ENCODE measurements around the gene SOCS7.

The SOCS7 gene

DNA sequence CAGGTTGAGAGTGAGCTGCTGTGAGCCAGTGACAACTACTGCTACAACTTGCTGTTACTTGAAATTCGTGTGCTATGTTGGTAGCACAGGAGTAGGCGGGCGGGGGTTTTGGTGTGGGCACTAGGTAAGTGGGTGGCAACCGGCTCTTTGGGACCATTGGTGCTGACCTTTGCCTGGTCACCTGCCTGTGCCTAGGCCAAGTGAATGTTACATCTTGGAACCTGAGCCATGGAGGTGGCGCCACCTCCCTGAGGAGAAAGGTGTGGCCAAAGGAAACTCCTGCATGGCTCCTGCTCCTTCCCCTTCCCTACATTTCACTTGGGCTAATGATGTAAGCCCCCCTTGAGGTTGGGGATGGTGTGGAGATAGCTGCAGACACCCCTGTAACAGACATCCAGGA is 51.3 kb downstream of the SOCS7 start:
- Histone ChIP-seq H3K9ac (ENCODE audit: low read length) (no peak overlapping the region), H3K4me3 (ENCODE audit: low read length) (no peak overlapping the region), H3K27me3 (ENCODE audit: control insufficient read depth, insufficient read depth, low read length) (no peaks in the 10 kb centered on the region), H3K36me3 (ENCODE audit: control insufficient read depth, insufficient read depth, low read length) (peaks cover 25% of the 10 kb centered on the region), H3K4me1 (ENCODE audit: control insufficient read depth, insufficient read depth, low read length) (peaks cover 4% of the 10 kb centered on the region), H3K27ac (ENCODE audit: low read depth, low read length) (no peak overlapping the region)

DNA sequence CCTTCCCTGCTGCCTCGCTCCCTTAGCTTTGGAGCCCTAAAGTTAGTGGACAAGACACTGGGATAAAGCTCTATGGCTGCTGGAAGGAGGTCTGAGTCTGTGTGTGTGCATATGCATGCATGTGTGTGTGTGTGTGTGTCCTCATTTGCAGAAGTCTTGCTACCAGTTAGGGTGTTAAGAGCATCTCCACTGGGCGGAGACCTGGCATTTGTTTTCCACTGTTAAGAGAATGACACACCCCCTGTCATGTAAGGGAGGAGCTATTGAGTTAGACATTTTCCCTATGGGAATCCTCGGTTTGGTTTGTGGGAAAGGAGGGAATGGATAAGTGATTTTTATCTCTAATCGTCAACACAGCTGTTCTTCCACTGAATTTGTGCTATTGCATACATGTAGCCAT is 51.8 kb downstream of the SOCS7 start:
- Histone ChIP-seq H3K4me1 (ENCODE audit: control insufficient read depth, insufficient read depth, low read length) (peaks cover 4% of the 10 kb centered on the region), H3K27ac (ENCODE audit: low read depth, low read length) (no peak overlapping the region), H3K36me3 (ENCODE audit: control insufficient read depth, insufficient read depth, low read length) (peaks cover 25% of the 10 kb centered on the region), H3K9ac (ENCODE audit: low read length) (no peak overlapping the region), H3K27me3 (ENCODE audit: control insufficient read depth, insufficient read depth, low read length) (no peaks in the 10 kb centered on the region), H3K4me3 (ENCODE audit: low read length) (no peak overlapping the region)

DNA sequence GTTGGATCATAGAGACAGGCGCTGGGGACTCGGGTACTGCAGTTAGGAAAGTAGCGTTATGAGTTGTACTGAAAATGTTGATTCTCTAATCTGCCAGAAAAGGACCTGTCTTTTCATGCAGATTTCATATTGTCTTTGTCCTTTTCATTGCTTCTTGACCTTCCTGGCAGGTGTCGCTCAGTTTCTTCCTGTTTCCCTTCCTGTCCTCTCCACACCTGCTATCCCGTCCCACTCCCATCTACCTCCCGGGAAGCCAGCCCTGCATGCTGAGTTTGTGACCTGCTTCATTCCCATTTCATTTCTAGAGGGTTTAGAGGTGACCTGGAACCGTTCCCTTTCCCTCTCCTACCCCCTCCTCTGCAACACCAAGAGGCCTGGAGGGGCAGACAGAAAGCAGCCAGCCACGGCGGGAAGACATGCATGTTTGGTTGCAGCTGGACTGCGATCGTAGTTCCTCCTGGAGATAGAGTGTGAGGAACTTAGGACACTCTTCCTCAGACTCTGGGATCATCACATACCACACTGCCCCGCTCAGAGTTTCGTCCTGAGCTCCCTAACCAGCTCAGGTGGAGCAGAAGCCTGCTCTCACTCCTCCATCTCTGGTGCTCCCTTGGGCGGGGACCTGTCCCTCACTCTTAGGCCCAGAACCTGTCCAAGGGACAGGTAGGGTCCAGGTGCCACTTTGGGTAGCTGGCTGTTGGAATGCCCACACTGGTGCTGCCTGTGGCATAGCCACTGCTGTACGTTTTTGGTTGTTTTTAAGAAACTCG is 52.7 kb downstream of the SOCS7 start:
- H3K36me3 ChIP-seq (ENCODE audit: control insufficient read depth, insufficient read depth, low read length) = peaks cover 22% of the 10 kb centered on the region
- H3K9ac ChIP-seq (ENCODE audit: low read length) = no peak overlapping the region
- H3K4me1 ChIP-seq (ENCODE audit: control insufficient read depth, insufficient read depth, low read length) = peaks cover 4% of the 10 kb centered on the region
- no peaks in the 10 kb centered on the region for H3K27me3 ChIP-seq (ENCODE audit: control insufficient read depth, insufficient read depth, low read length)
- H3K27ac ChIP-seq (ENCODE audit: low read depth, low read length) = no peak overlapping the region
- no peak overlapping the region for H3K4me3 ChIP-seq (ENCODE audit: low read length)

DNA sequence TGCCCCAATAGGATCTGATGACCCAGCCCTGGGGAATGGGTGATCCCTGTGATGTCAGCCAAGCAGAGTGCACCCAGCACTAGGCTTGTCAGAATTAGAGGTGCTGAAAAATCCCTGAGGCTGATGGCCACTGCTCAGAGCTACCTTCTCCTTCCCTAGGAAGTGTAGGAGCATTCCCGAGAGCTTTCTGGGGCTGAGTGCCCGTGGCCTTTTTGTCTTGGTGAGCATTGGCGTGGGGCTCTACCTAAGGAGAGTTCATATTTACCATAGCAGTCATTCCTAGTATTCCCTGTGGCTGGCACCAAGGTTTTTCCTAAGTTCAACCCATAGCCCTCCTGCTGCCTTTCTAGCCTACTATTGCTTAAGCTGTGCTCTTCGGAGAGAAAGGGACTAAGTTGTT is 54.0 kb downstream of the SOCS7 start:
- peaks cover 4% of the 10 kb centered on the region for H3K4me1 ChIP-seq (ENCODE audit: control insufficient read depth, insufficient read depth, low read length)
- H3K27me3 ChIP-seq (ENCODE audit: control insufficient read depth, insufficient read depth, low read length) = no peaks in the 10 kb centered on the region
- H3K9ac ChIP-seq (ENCODE audit: low read length) = no peak overlapping the region
- no peak overlapping the region for H3K27ac ChIP-seq (ENCODE audit: low read depth, low read length)
- no peak overlapping the region for H3K4me3 ChIP-seq (ENCODE audit: low read length)
- peaks cover 10% of the 10 kb centered on the region for H3K36me3 ChIP-seq (ENCODE audit: control insufficient read depth, insufficient read depth, low read length)

DNA sequence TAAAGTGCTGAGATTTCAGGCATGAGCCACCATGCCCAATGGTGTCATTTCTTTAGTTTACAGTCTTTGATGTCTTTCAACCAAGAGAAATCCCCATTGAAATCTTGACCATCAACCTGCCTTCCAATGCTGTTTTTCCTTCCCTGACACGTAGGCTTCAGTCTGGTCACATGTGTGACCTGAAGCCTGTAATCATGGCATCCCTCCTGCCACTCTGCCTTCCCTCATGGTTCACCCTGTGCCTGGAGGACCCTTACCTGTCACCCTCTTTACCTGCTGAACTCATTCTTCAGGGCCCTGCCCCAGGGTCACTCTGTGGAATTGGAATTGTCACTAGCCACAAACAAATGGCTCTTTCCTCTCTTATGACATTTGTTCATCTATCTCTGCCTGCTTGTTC is 58.6 kb downstream of the SOCS7 start:
- Histone ChIP-seq H3K4me3 (ENCODE audit: low read length) (no peak overlapping the region), H3K27me3 (ENCODE audit: control insufficient read depth, insufficient read depth, low read length) (no peaks in the 10 kb centered on the region), H3K36me3 (ENCODE audit: control insufficient read depth, insufficient read depth, low read length) (no peaks in the 10 kb centered on the region), H3K9ac (ENCODE audit: low read length) (no peak overlapping the region), H3K4me1 (ENCODE audit: control insufficient read depth, insufficient read depth, low read length) (peaks cover 4% of the 10 kb centered on the region), H3K27ac (ENCODE audit: low read depth, low read length) (no peak overlapping the region)

DNA sequence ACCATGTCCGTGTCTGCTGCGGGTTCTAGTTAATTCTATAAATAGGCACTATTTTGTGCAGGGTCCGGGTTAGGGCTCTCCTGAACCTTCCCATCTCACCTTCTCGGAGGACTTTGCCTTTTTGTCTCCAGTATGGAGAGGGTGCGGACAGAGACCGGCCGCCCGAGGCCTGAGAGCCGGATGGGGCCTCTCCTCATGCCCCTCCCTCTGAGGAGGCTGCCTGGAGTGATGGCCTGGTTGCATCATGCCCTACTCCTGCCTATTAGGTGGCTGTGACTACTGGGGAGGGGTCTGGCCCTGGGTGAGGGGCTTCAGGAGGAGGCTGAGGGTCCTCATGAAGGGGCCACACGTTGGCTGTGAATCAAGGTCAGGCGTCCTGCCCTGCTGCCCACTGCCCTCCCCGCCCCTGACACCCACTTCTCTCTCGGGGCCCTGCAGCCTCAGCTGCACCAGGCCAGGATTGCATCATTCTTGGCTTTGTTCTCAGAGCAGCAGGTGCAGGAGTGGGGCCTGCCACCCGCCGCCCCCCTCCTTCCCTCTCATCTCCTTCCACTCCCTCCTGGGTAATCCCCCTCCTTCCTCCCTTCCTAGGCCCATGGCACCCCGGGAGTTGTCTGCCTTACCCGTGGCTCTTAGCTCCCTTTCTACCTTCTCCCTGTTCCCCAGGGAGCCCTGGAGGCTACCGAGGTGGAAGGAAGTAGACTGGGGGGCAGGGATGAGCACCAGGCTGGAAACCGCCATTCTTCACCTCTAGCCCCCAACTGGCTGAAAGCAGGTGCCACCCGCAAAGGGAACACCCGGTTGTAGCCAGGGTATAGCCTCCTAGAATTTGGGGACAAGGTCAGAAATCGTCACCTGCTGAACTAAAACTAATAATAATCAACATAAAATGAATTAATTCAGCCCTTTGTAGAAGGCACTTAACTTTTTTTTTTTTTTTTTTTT is 63.9 kb downstream of the SOCS7 start:
- no peak overlapping the region for H3K4me3 ChIP-seq (ENCODE audit: low read length)
- H3K9ac ChIP-seq (ENCODE audit: low read length) = no peak overlapping the region
- H3K4me1 ChIP-seq (ENCODE audit: control insufficient read depth, insufficient read depth, low read length) = peaks cover 13% of the 10 kb centered on the region
- H3K27me3 ChIP-seq (ENCODE audit: control insufficient read depth, insufficient read depth, low read length) = peaks cover 8% of the 10 kb centered on the region
- H3K27ac ChIP-seq (ENCODE audit: low read depth, low read length) = no peak overlapping the region
- H3K36me3 ChIP-seq (ENCODE audit: control insufficient read depth, insufficient read depth, low read length) = no peaks in the 10 kb centered on the region

DNA sequence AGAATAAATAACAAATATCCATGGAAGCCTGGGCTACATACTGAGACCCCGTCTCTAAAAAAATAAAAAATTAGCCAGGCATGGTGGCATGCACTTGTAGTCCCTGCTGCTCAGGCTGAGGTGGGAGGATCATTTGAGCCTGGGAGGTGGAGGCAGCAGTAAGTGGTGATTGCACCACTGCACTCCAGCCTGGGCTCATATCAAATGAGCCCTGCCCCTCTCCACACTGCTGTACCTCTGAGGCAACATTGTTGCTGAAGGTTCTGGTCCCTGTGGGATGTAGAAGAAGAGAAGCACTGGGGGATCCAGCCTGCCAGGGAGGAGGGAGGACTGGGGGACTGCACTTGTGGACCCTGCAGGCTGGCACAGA is 65.2 kb downstream of the SOCS7 start:
- Histone ChIP-seq H3K9ac (ENCODE audit: low read length) (no peak overlapping the region), H3K4me3 (ENCODE audit: low read length) (no peak overlapping the region), H3K4me1 (ENCODE audit: control insufficient read depth, insufficient read depth, low read length) (peaks cover 24% of the 10 kb centered on the region), H3K27me3 (ENCODE audit: control insufficient read depth, insufficient read depth, low read length) (peaks cover 8% of the 10 kb centered on the region), H3K36me3 (ENCODE audit: control insufficient read depth, insufficient read depth, low read length) (no peaks in the 10 kb centered on the region), H3K27ac (ENCODE audit: low read depth, low read length) (no peak overlapping the region)

DNA sequence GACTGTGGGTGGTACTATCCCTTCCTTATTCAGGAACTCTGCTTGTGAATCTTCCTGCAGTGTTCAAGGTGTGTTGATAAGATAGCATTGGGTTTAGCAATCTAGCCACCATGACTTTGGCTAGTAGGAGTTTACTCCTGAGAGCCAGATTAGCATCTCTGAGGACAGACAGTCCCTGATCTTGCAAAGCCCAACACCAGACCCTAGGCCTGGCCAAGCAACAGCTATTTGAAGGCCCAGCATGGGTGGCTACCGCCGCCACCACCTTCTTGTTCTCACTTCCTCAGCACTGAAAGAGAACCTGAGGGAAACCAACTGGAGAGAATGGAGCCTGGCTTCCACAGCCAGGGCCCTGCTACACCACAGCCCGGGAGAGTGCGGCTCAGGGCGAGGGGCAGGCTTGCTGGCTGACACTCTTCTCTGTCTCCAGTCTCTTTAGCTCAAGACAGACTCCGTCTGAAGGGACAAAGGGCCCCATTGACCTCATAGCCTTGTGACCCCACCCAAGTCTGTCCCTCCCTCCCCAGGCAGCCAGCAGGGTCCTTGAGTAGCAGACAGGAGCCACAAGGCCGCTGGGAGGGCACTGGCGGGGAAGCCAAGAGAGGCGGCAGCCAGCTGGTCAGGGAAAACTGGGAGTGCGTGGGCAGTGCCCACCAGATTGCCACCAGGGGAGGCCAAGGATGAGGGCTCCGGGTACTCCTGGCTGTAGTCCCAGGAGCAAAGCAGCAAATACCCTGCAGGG is 65.7 kb downstream of the SOCS7 start:
- no peak overlapping the region for H3K27ac ChIP-seq (ENCODE audit: low read depth, low read length)

DNA sequence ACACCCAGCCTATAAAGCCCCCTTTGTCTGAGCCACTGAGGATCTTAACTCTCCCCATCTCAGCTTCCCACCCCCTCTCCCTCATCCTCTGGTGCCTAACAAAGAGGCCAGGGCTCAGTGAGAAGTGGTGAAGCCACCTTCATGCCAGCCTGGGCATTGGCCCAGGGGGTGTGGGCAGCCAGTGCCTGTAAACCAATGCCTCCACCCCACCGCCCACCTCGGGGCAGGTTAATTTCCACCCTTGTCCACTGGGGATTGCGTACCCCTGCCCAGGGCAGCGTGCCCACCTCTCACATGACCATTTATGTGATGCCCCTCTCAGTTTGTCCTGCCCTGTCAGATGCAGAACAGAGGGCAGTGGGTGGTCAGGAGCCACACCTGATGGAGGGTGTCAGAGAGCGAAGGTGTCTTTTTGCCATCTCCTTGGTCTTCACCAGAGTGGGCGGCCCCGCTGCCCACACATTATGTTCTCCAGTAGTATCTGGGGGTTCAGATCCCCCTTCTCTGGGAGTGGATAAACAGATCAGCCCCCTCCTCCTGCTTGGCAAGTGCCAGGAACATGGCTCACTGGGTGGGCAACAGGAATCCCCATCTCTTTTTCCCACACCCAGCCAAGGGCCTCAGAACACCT is 66.5 kb downstream of the SOCS7 start:
- Histone ChIP-seq H3K4me3 (ENCODE audit: low read length) (peak overlapping the region; percentile 59), H3K36me3 (ENCODE audit: control insufficient read depth, insufficient read depth, low read length) (no peaks in the 10 kb centered on the region), H3K4me1 (ENCODE audit: control insufficient read depth, insufficient read depth, low read length) (peaks cover 33% of the 10 kb centered on the region), H3K27ac (ENCODE audit: low read depth, low read length) (no peak overlapping the region), H3K27me3 (ENCODE audit: control insufficient read depth, insufficient read depth, low read length) (peaks cover 10% of the 10 kb centered on the region), H3K9ac (ENCODE audit: low read length) (no peak overlapping the region)

More for the DNA sequence above, 65.7 kb downstream of the SOCS7 start:
- H3K4me3 ChIP-seq (ENCODE audit: low read length) = no peak overlapping the region
- H3K27me3 ChIP-seq (ENCODE audit: control insufficient read depth, insufficient read depth, low read length) = peaks cover 10% of the 10 kb centered on the region
- peaks cover 30% of the 10 kb centered on the region for H3K4me1 ChIP-seq (ENCODE audit: control insufficient read depth, insufficient read depth, low read length)
- no peaks in the 10 kb centered on the region for H3K36me3 ChIP-seq (ENCODE audit: control insufficient read depth, insufficient read depth, low read length)
- no peak overlapping the region for H3K9ac ChIP-seq (ENCODE audit: low read length)

DNA sequence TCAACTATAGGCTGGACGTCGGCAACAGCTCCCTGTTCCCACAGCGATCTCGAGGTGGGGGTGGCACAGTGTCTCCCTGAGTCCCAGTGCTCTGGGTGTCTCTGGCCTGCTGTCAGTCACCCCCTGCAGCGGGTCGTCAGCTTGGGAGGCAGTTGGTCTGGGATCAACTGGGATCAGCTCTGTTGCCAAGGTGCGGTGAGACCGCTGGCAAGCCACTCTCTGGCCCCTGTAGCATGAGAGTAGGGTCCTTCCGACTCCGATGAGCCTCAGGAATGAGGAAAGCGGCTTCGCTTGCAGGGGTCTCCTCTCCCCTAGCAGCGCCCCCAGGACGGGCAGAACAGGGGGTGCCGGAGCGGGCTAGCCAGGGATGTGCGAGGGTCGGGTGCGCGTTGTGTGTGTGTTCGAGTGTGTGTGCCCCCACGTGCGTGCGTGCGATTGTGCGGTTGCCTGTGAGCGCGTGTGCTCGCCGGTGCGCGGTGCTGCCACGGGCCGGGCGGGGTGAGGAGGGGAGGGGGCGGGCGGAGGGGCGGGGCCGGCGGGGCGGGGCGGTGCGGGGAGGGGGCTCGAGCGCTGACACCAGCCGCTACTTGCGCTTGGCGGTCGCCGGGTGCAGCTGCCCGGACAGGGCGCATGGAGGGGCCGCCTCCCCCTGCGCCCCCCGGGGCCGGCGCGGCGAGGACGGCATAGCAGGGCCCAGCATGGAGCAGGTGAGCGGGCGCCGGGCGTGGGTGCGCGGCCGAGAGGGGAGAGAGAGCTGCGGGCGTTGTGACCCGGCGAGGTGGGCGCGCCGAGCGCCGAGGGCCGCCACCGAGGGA is 67.3 kb downstream of the SOCS7 start:
- Histone ChIP-seq H3K27ac (ENCODE audit: low read depth, low read length) (no peak overlapping the region), H3K36me3 (ENCODE audit: control insufficient read depth, insufficient read depth, low read length) (no peaks in the 10 kb centered on the region), H3K4me3 (ENCODE audit: low read length) (peak overlapping the region; percentile 59), H3K27me3 (ENCODE audit: control insufficient read depth, insufficient read depth, low read length) (peaks cover 10% of the 10 kb centered on the region), H3K9ac (ENCODE audit: low read length) (no peak overlapping the region), H3K4me1 (ENCODE audit: control insufficient read depth, insufficient read depth, low read length) (peaks cover 33% of the 10 kb centered on the region)

DNA sequence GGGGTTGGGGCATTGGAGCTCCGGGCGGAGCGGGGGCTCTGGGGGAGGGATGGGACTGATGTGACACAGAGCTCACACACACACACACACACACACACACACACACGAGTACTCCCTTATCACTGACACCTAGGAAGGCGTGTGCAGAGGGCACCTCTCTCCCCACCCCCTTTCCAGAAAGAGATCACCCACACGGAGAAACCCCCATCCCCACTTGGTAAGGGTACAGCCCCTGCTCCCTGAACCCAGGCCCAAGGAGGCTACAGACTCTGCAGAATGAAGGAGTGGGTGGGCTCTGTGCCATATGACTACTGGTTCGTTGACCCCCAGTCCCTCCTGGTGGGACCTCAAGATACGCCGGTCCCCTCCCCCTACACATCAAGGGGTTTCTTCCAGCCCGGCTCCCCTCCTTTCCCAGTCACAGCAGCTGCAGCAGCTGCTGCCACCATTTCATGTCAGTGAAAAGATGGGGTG is 67.9 kb downstream of the SOCS7 start:
- H3K4me1 ChIP-seq (ENCODE audit: control insufficient read depth, insufficient read depth, low read length) = peaks cover 33% of the 10 kb centered on the region
- H3K27me3 ChIP-seq (ENCODE audit: control insufficient read depth, insufficient read depth, low read length) = peaks cover 10% of the 10 kb centered on the region
- H3K27ac ChIP-seq (ENCODE audit: low read depth, low read length) = no peak overlapping the region

More for the DNA sequence above, 67.9 kb downstream of the SOCS7 start:
- Histone ChIP-seq H3K36me3 (ENCODE audit: control insufficient read depth, insufficient read depth, low read length) (no peaks in the 10 kb centered on the region), H3K9ac (ENCODE audit: low read length) (no peak overlapping the region), H3K4me3 (ENCODE audit: low read length) (peak overlapping the region; percentile 40)

Measured in rectal smooth muscle tissue (tissue), 1 donor.